SK-N-SH treated with all-trans-retinoic acid at 6 μM for 48 hours (cell line): Measurements from ENCODE around the gene ASB3.
"Not testable (repeated sequence)": the region's sequence is repeated elsewhere in the genome, so short reads cannot be mapped to it uniquely, and the experiment has no call there.

Source experiments
- ATAC-seq: fragments of 200-7000 bp; cut with Tn5 transposase; 3 replicates; pipeline ENCODE4 v1.9.1; 2020; ENCODE audit warnings: mild to moderate bottlenecking, moderate library complexity
- BACH2 ChIP-seq: fragments of 250-450 bp; sonication (Bioruptor Pico); IDR thresholded peaks from 2 replicates; pipeline ENCODE4 v1.9.0; 2021; ENCODE audit warnings: mild to moderate bottlenecking, borderline replicate concordance
- CSRNP3 ChIP-seq: fragments of 250-450 bp; sonication (Bioruptor Pico); IDR thresholded peaks from 2 replicates; pipeline ENCODE4 v1.5.1; 2021; ENCODE audit warnings: mild to moderate bottlenecking, moderate library complexity
- GLIS3 ChIP-seq: fragments of 250-450 bp; sonication (Bioruptor Pico); IDR thresholded peaks from 2 replicates; pipeline ENCODE4 v1.5.0; 2020; ENCODE audit warnings: mild to moderate bottlenecking, moderate library complexity
- ISL1 ChIP-seq: fragments of 250-450 bp; sonication (Bioruptor Pico); IDR thresholded peaks from 2 replicates; pipeline ENCODE4 v2.1.2; 2022; ENCODE audit warnings: mild to moderate bottlenecking, moderate library complexity
- PATZ1 ChIP-seq: fragments of 250-450 bp; sonication (Bioruptor Pico); IDR thresholded peaks from 2 replicates; pipeline ENCODE4 v1.8.0; 2020; ENCODE audit warnings: mild to moderate bottlenecking, moderate library complexity, borderline replicate concordance
- RARB ChIP-seq: fragments of 250-450 bp; sonication (Bioruptor Pico); IDR thresholded peaks from 2 replicates; pipeline ENCODE4 v1.8.0; 2021; ENCODE audit warnings: mild to moderate bottlenecking, moderate library complexity
- TCF4 ChIP-seq: fragments of 250-450 bp; sonication (Bioruptor Pico); IDR thresholded peaks from 2 replicates; pipeline ENCODE4 v1.8.0; 2021; ENCODE audit warnings: mild to moderate bottlenecking, moderate library complexity, borderline replicate concordance
- TOX ChIP-seq: fragments of 250-450 bp; sonication (Bioruptor Pico); IDR thresholded peaks from 2 replicates; pipeline ENCODE4 v1.8.0; 2021; ENCODE audit warnings: mild to moderate bottlenecking, moderate library complexity, borderline replicate concordance
- TSHZ2 ChIP-seq: fragments of 250-450 bp; sonication (Bioruptor Pico); IDR thresholded peaks from 2 replicates; pipeline ENCODE4 v1.5.0; 2020; ENCODE audit warnings: mild to moderate bottlenecking, moderate library complexity
- ZC3H10 ChIP-seq: fragments of 250-450 bp; sonication (Bioruptor Pico); IDR thresholded peaks from 2 replicates; pipeline ENCODE4 v1.5.1; 2021; ENCODE audit warnings: mild to moderate bottlenecking, moderate library complexity
- ZFP30 ChIP-seq: fragments of 450-650 bp; formaldehyde crosslinking; IDR thresholded peaks from 2 replicates; pipeline ENCODE4 v1.5.0; 2022; ENCODE audit warnings: mild to moderate bottlenecking, moderate library complexity
- ZNF565 ChIP-seq: fragments of 450-650 bp; formaldehyde crosslinking; conservative IDR thresholded peaks from 2 replicates; pipeline ENCODE4 v1.5.0; 2020; ENCODE audit warnings: low read depth, mild to moderate bottlenecking, moderate library complexity
- ZNF70 ChIP-seq: fragments of 450-650 bp; formaldehyde crosslinking; IDR thresholded peaks from 2 replicates; pipeline ENCODE4 v1.5.0; 2020; ENCODE audit warnings: mild to moderate bottlenecking, moderate library complexity
- ZNF8 ChIP-seq: fragments of 450-650 bp; formaldehyde crosslinking; IDR thresholded peaks from 2 replicates; pipeline ENCODE4 v1.5.0; 2020; ENCODE audit warnings: mild to moderate bottlenecking, moderate library complexity

Gene ASB3

GRCh38 chr2:53786705-53787613 is at the start of gene ASB3, which contains the start of gene ERLEC1:
ASB3 (minus strand) TSS chr2:53786953; CDS start chr2:53765572, 21,381 bp downstream.
ERLEC1 (plus strand) TSS chr2:53787044; CDS start chr2:53787211, 167 bp downstream.
- peak; percentile 58 for TF ChIP-seq TSHZ2
- TF ChIP-seq ZNF8: no peak
- peak; percentile 92 for ATAC-seq

- ATAC-seq: not testable (repeated sequence)
These were observed 43.2 kb upstream of the ASB3 start for GRCh38 chr2:53829980-53830290.

- no peak for TF ChIP-seq TCF4 (CRISPR knock-in tag)
- no peak for TF ChIP-seq TSHZ2
- no peak for ATAC-seq
These were observed 42.7 kb upstream of the ASB3 start for GRCh38 chr2:53829273-53829979.

GRCh38 chr2:53828331-53828730 is 41.6 kb upstream of the ASB3 start:
- ATAC-seq: no peak
- TF ChIP-seq RARB (CRISPR knock-in tag) (no peak), TOX (CRISPR knock-in tag) (no peak), ZC3H10 (CRISPR knock-in tag) (no peak), TSHZ2 (no peak), ZNF70 (CRISPR knock-in tag) (no peak)

GRCh38 chr2:53827398-53828175 is 40.8 kb upstream of the ASB3 start:
- ATAC-seq: no peak
- TF ChIP-seq TCF4 (CRISPR knock-in tag) (no peak), ZFP30 (CRISPR knock-in tag) (no peak), BACH2 (CRISPR knock-in tag) (no peak), GLIS3 (CRISPR knock-in tag) (no peak), TSHZ2 (no peak), ZC3H10 (CRISPR knock-in tag) (no peak), ZNF565 (no peak), PATZ1 (CRISPR knock-in tag) (no peak), ISL1 (CRISPR knock-in tag) (no peak), CSRNP3 (CRISPR knock-in tag) (no peak), ZNF8 (no peak), TOX (CRISPR knock-in tag) (no peak)
